Left lung (tissue), 10 donors: ENCODE measurements around the gene MAS1. TPM values are rescaled to one million over a fixed set of nuclear protein-coding genes. Genes with fewer than 3 reads are reported as not detected.

Source experiments
- ATAC-seq: fragments of 200-7000 bp; cut with Tn5 transposase; one replicate; pipeline ENCODE4 v1.9.1; 2020; ENCODE audit warnings: moderate library complexity
- DNase-seq, 4 donors: peaks; one replicate each; pipeline ENCODE4 v3.0.0-alpha.2; 2013 to 2020
- H3K27ac ChIP-seq, 2 donors: fragments of 200-600 bp; sonication (generic) in 1 of 2; one replicate each; pipeline versions ENCODE4 v1.5.0 to v1.8.0; 2020 to 2021
- H3K27me3 ChIP-seq, 2 donors: fragments of 200-600 bp; sonication (generic) in 1 of 2; one replicate each; pipeline versions ENCODE4 v1.5.0 to v1.8.0; 2020 to 2021
- H3K36me3 ChIP-seq, 2 donors: fragments of 200-600 bp; sonication (generic) in 1 of 2; one replicate each; pipeline versions ENCODE4 v1.5.0 to v1.8.0; 2020 to 2021
- H3K4me1 ChIP-seq, 2 donors: fragments of 200-600 bp; one replicate each; pipeline ENCODE4 v1.8.0; 2021
- H3K4me3 ChIP-seq, 2 donors: fragments of 200-600 bp; sonication (generic) in 1 of 2; one replicate each; pipeline versions ENCODE4 v1.5.0 to v1.8.0; 2020 to 2021; ENCODE audit warnings: mild to moderate bottlenecking in 1 of 2
- H3K9me3 ChIP-seq, 2 donors: fragments of 200-600 bp; sonication (generic) in 1 of 2; one replicate each; pipeline versions ENCODE4 v1.5.0 to v1.8.0; 2020 to 2021
- intact Hi-C, 2 donors: fragments of 100-400 bp; cut with DNase I; formaldehyde crosslinking; loops; one replicate each; pipeline versions ENCODE4 v1.11.2 to v1.14.2; 2022
- polyA plus RNA-seq, 6 donors: library from polyadenylated mRNA; unstranded; fragments of 120-200 nt; gene quantifications; one replicate each; pipeline ENCODE4 v1.2.1, GENCODE V29; 2013; ENCODE audit not compliant: insufficient read length in 6 of 6
- total RNA-seq, 2 donors: library from RNA; stranded (reverse); fragmentation: NEBNext Ultra II Directional; extraction: Animal tissue kit (Norgen Biotek cat#: 25700); gene quantifications; one replicate each; pipeline ENCODE4 v1.2.1, GENCODE V29; 2021
- TF ChIP-seq, protein P1 (sequence below), 2 donors: fragments of 200-600 bp; sonication (generic) in 1 of 2; IDR thresholded peaks; one replicate each; pipeline versions ENCODE4 v1.5.0 to v1.8.0; 2021; ENCODE audit warnings: antibody characterized with exemption in 2 of 2
- donor health status: DM: no; HTN: yes; CAD: no.
- donor health status: DM: no; HTN: no; CAD: no.

The MAS1 gene
- total and polyA plus RNA-seq, 8 donors: 0.02 to 0.07 (median 0.04) TPM; not detected in 1

DNA sequence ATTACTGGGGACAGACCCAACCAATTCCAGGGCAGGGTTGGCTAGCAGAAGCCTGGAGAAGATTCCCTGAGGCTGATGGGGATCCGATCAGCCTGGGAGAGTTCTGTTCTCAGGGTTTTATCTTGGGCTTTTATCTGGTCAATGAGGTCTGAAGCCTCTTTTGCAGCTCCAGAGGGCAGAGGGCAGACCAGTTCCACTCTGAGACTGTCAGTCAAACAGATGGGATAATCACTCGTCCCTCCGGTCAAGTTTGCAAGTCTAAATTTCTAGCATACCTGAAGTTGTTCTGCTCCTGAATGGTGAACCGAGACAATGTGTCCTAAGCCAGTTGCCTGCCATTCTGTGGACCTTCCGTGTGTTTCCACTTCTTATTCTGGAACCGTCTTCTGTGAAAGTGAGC, 3.0 kb upstream of the MAS1 start:
- no peak for ATAC-seq
- TF ChIP-seq, protein P1, sequence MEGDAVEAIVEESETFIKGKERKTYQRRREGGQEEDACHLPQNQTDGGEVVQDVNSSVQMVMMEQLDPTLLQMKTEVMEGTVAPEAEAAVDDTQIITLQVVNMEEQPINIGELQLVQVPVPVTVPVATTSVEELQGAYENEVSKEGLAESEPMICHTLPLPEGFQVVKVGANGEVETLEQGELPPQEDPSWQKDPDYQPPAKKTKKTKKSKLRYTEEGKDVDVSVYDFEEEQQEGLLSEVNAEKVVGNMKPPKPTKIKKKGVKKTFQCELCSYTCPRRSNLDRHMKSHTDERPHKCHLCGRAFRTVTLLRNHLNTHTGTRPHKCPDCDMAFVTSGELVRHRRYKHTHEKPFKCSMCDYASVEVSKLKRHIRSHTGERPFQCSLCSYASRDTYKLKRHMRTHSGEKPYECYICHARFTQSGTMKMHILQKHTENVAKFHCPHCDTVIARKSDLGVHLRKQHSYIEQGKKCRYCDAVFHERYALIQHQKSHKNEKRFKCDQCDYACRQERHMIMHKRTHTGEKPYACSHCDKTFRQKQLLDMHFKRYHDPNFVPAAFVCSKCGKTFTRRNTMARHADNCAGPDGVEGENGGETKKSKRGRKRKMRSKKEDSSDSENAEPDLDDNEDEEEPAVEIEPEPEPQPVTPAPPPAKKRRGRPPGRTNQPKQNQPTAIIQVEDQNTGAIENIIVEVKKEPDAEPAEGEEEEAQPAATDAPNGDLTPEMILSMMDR (IDR thresholded peaks at IDR 0.05): no peak
- intact Hi-C loops: no loop called here
- Histone ChIP-seq H3K9me3 (no peaks in the 10 kb centered on the region), H3K27ac (no peak overlapping the region), H3K4me1 (no peaks in the 10 kb centered on the region), H3K4me3 (no peak overlapping the region), H3K36me3 (no peaks in the 10 kb centered on the region), H3K27me3 (peaks cover 0 to 44% of the 10 kb centered on the region in 2 donors)
- no peak for DNase-seq

DNA sequence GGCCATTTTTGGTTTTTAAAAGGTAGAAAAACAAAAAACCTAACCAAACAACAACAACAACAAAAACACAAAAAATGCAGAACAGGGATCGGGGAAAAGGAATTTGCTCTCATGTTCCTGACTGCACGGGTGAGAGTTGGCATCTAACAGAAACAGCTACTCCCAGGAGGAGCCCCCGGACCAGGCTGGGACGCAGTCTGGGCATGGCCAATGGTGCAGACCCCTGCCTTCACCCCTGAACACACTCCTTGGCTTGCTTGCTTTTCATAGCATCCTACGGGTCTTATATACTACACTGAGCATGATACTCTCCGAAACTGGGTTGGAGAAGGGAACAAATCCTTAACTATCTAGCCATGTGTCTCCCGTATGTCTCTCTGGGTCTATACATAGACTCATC, 587 bp upstream of the MAS1 start:
- peaks cover 0 to 57% of the 10 kb centered on the region in 2 donors for H3K27me3 ChIP-seq

DNA sequence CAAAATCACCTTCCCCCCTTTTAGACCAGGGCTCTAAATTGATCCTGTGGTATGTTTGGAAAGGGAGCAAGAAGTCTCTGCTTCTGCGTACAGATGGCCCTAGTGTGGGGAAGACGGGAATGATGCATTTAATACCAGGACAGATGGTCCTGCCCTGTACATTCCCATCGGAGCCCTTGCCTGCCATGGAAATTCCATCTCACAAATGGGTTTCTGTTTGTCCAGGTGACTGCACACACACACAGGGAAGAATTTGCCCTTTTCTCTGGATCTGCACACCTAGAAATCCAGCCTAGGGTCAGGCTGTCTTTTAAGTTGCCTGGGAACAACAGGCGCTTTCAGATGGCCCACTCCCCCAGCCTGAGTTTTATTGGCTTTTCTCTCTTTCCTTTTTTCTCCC, 1.3 kb downstream of the MAS1 start:
- DNase-seq (no peak), ATAC-seq (no peak)
- intact Hi-C loops: no loop called here
- no peak overlapping the region for H3K4me3 ChIP-seq
- H3K4me1 ChIP-seq: no peaks in the 10 kb centered on the region
- TF ChIP-seq, protein P1 (IDR thresholded peaks at IDR 0.05): no peak
- no peak overlapping the region for H3K27ac ChIP-seq
- no peaks in the 10 kb centered on the region for H3K36me3 ChIP-seq
- peaks cover 0 to 57% of the 10 kb centered on the region in 2 donors for H3K27me3 ChIP-seq
- H3K9me3 ChIP-seq: no peaks in the 10 kb centered on the region

More for the DNA sequence above, 587 bp upstream of the MAS1 start:
- TF ChIP-seq, protein P1 (IDR thresholded peaks at IDR 0.05): no peak
- ATAC-seq (no peak), DNase-seq (no peak)
- Histone ChIP-seq H3K4me1 (no peaks in the 10 kb centered on the region), H3K36me3 (no peaks in the 10 kb centered on the region), H3K27ac (no peak overlapping the region), H3K9me3 (no peaks in the 10 kb centered on the region), H3K4me3 (no peak overlapping the region)
- intact Hi-C loops: no loop called here

DNA sequence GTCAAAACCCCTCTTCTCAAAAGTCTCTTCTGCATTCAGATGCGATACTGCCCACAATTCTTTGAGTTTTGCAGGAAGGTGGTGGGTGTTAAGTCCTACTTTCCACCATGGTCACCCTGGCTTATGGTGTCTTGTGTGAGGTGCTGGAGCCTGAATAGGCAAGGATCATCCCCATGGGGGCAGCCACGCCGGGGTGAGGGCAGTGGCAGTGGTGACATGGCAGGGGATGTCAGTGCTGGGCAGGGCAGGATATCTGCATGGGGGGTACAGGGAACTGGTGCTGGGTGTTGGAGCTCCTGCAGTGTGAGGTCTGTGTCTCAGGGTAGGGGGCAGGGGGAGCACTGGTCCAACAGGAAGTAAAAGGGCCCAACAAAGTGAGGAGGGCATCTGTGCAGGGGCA, 2.3 kb downstream of the MAS1 start:
- H3K4me3 ChIP-seq: no peak overlapping the region
- H3K9me3 ChIP-seq: no peaks in the 10 kb centered on the region
- intact Hi-C loops: no loop called here
- H3K4me1 ChIP-seq: no peaks in the 10 kb centered on the region
- no peak for DNase-seq
- peaks cover 0 to 54% of the 10 kb centered on the region in 2 donors for H3K27me3 ChIP-seq
- no peak overlapping the region for H3K27ac ChIP-seq
- no peak for ATAC-seq
- H3K36me3 ChIP-seq: no peaks in the 10 kb centered on the region
- TF ChIP-seq, protein P1 (IDR thresholded peaks at IDR 0.05): no peak

DNA sequence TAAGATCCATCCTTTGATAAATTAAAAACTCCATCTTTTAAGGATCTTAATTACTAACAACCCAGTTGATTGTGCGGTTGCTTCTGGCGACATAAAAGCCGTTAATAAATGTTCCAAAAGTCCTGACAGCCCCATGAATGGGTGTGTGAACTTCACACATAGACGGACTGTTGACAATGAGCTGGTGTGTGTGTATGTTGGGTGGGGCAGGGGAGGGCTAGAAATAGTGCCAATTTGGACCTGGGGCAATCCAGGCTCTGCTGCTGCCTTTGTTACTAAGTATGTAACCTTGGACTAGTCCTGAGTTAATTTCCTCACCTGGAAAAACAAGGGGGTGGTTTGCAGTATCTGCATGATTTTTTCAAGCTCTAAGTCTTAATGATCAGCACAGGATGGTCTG, 4.2 kb downstream of the MAS1 start:
- H3K9me3 ChIP-seq: no peaks in the 10 kb centered on the region
- H3K36me3 ChIP-seq: no peaks in the 10 kb centered on the region
- DNase-seq (no peak), ATAC-seq (no peak)
- H3K4me1 ChIP-seq: no peaks in the 10 kb centered on the region
- H3K27me3 ChIP-seq: peaks cover 0 to 34% of the 10 kb centered on the region in 2 donors
- TF ChIP-seq, protein P1 (IDR thresholded peaks at IDR 0.05): no peak
- no peak overlapping the region for H3K27ac ChIP-seq
- intact Hi-C loops: no loop called here
- H3K4me3 ChIP-seq: no peak overlapping the region
